GM23248 (cell line): Measurements from ENCODE around the gene RNF207.

Source experiments
- EZH2 ChIP-seq: fragments of 200-600 bp; sonication (generic); IDR thresholded peaks from 2 replicates; pipeline ENCODE4 v1.6.1; 2018; ENCODE audit warnings: antibody characterized with exemption, mild to moderate bottlenecking; ENCODE audit not compliant: insufficient read depth, poor library complexity, severe bottlenecking
- EZH2phosphoT487 ChIP-seq: fragments of 200-600 bp; sonication (generic); IDR thresholded peaks from 2 replicates; pipeline ENCODE4 v1.6.1; 2018; ENCODE audit warnings: antibody characterized with exemption, moderate library complexity, mild to moderate bottlenecking, low read depth; ENCODE audit not compliant: insufficient read depth

DNA sequence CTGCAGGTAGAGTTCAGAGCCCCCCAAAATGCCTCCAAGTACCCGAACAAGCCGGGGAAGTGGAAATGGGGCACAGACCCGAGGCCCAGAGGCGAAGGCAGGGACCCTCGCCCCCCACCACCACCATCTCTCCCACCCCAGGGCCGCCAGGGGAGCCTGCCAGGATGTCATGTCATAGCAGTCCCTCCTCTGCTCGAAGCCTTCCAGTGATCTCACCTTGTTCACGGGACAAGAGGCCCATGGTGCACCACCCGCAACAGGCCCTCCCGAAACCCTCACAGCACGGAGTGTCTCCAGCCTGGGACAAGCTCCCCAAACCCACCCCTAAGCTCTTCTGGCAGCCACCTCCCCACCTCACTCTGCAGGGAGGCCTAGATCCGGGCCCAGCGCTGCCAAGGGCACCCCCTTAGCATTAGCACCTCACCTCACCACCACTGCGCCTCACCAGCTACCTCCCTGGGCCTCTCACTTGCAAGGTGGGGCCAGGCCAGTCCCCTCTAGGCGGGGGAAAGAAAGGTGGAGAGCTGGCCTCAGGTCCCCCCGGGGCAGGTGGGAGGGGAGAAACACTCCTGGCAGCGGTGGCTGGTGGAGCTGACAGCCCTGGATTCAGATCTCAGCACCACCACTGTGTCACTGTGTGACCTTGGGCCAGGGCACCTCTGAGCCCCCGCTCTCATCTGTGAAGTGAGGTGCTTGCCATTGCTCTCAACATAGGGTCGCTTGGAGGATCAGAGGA, 39.1 kb upstream of the RNF207 start:
- TF ChIP-seq EZH2phosphoT487 (no peak), EZH2 (no peak)
